Uterus (tissue), 4 donors: ENCODE measurements around the gene IFT57. TPM values are rescaled to one million over a fixed set of nuclear protein-coding genes. Genes with fewer than 3 reads are reported as not detected.

Experiments used
- DNase-seq, 2 donors: peaks; one replicate each; pipeline ENCODE4 v3.0.0-alpha.2; 2019 to 2020
- H3K27ac ChIP-seq, 2 donors: fragments of 200-600 bp; sonication (generic); 1 replicate in 1 of 2; 2 replicates in 1 of 2; pipeline ENCODE4 v1.5.1; 2016 to 2018
- H3K27me3 ChIP-seq, 2 donors: fragments of 200-600 bp; sonication (generic); one replicate each; pipeline ENCODE4 v1.5.1; 2018 to 2019; ENCODE audit warnings: control low read depth in 1 of 2
- H3K36me3 ChIP-seq, 2 donors: fragments of 200-600 bp; sonication (generic); one replicate each; pipeline ENCODE4 v1.5.1; 2019; ENCODE audit warnings: control low read depth in 1 of 2
- H3K4me1 ChIP-seq, 2 donors: fragments of 200-600 bp; sonication (generic); one replicate each; pipeline ENCODE4 v1.5.1; 2018 to 2019; ENCODE audit warnings: control low read depth in 1 of 2
- H3K4me3 ChIP-seq, 2 donors: fragments of 200-600 bp; sonication (generic); 1 replicate in 1 of 2; 2 replicates in 1 of 2; pipeline ENCODE4 v1.5.1; 2018 to 2019; ENCODE audit warnings: mild to moderate bottlenecking in 1 of 2
- H3K9me3 ChIP-seq, 2 donors: fragments of 200-600 bp; sonication (generic); one replicate each; pipeline ENCODE4 v1.5.1; 2019; ENCODE audit warnings: control low read depth in 1 of 2
- CTCF ChIP-seq, 4 experiments: fragments of 200-600 bp in 2 of 4; fragments of 450-650 bp in 2 of 4; sonication (generic) in 2 of 4; IDR thresholded peaks; one replicate each; pipeline ENCODE4 v1.5.1; 2016 to 2019; ENCODE audit warnings: antibody characterized with exemption in 4 of 4, mild to moderate bottlenecking in 2 of 4, moderate library complexity in 1 of 4
- POLR2A ChIP-seq, 2 donors: fragments of 450-650 bp; IDR thresholded peaks; one replicate each; pipeline ENCODE4 v1.6.1; 2016; ENCODE audit warnings: antibody characterized with exemption in 2 of 2, mild to moderate bottlenecking in 1 of 2, moderate library complexity in 1 of 2
- intact Hi-C: fragments of 100-400 bp; cut with DNase I; formaldehyde crosslinking; loops from one replicate; pipeline ENCODE4 v1.15.1; 2023; ENCODE audit warnings: low total_unique reads
- total RNA-seq, 4 donors: library from RNA; depleted of rRNA in 3 of 4; stranded (reverse); fragments of >200 nt in 3 of 4; gene quantifications; one replicate each; pipeline versions ENCODE4 v1.1.0 to v1.2.4, GENCODE V29; 2014 to 2023
- donor health status: DM: yes; HTN: yes; CAD: no.

Gene IFT57
- total RNA-seq, 4 donors from 2014 or later, result 40.0 to 60.9 (median 55.3) TPM

GRCh38 chr3:108183971-108184370, 38.3 kb downstream of the IFT57 start:
- Histone ChIP-seq H3K27me3 (no peaks in the 10 kb centered on the region), H3K36me3 (no peaks in the 10 kb centered on the region), H3K4me3 (no peak overlapping the region), H3K27ac (no peak overlapping the region), H3K9me3 (no peaks in the 10 kb centered on the region), H3K4me1 (no peaks in the 10 kb centered on the region)
- intact Hi-C loops, result no loop called here
- no peak for DNase-seq
- no peak for TF ChIP-seq POLR2A (IDR thresholded peaks at IDR 0.05)
- no peak for TF ChIP-seq CTCF (IDR thresholded peaks at IDR 0.05)

- no peaks in the 10 kb centered on the region for H3K36me3 ChIP-seq
- intact Hi-C loops, result no loop called here
- DNase-seq, result no peak
- TF ChIP-seq CTCF (IDR thresholded peaks at IDR 0.05) (no peak), POLR2A (IDR thresholded peaks at IDR 0.05) (no peak)
- H3K4me3 ChIP-seq, result no peak overlapping the region
- no peak overlapping the region for H3K27ac ChIP-seq
- H3K4me1 ChIP-seq, result peaks cover 0 to 4% of the 10 kb centered on the region in 2 donors
- no peaks in the 10 kb centered on the region for H3K27me3 ChIP-seq
- H3K9me3 ChIP-seq, result no peaks in the 10 kb centered on the region
These were observed 39.0 kb downstream of the IFT57 start for GRCh38 chr3:108183181-108183580.

- no peak for DNase-seq
- H3K9me3 ChIP-seq, result no peaks in the 10 kb centered on the region
- no peaks in the 10 kb centered on the region for H3K36me3 ChIP-seq
- no peaks in the 10 kb centered on the region for H3K27me3 ChIP-seq
- TF ChIP-seq POLR2A (IDR thresholded peaks at IDR 0.05), result no peak
- intact Hi-C loops, result no loop called here
- H3K27ac ChIP-seq, result no peak overlapping the region
- H3K4me3 ChIP-seq, result no peak overlapping the region
- peaks cover 0 to 4% of the 10 kb centered on the region in 2 donors for H3K4me1 ChIP-seq
These were observed 39.9 kb downstream of the IFT57 start for GRCh38 chr3:108182339-108182738.

- Histone ChIP-seq H3K27ac (peak overlapping the region in 1 of 2 donors; percentile 3), H3K4me3 (no peak overlapping the region), H3K9me3 (no peaks in the 10 kb centered on the region), H3K4me1 (peaks cover 0 to 4% of the 10 kb centered on the region in 2 donors), H3K36me3 (no peaks in the 10 kb centered on the region), H3K27me3 (no peaks in the 10 kb centered on the region)
- TF ChIP-seq POLR2A (IDR thresholded peaks at IDR 0.05) (no peak), CTCF (IDR thresholded peaks at IDR 0.05) (no peak)
- intact Hi-C loops, result no loop called here
- DNase-seq, result no peak
These were observed 41.1 kb downstream of the IFT57 start for GRCh38 chr3:108181172-108181571.

- H3K4me3 ChIP-seq, result no peak overlapping the region
- intact Hi-C loops, result no loop called here
- no peak overlapping the region for H3K27ac ChIP-seq
- H3K4me1 ChIP-seq, result peaks cover 0 to 4% of the 10 kb centered on the region in 2 donors
- H3K27me3 ChIP-seq, result no peaks in the 10 kb centered on the region
- no peak for DNase-seq
- H3K36me3 ChIP-seq, result no peaks in the 10 kb centered on the region
- TF ChIP-seq POLR2A (IDR thresholded peaks at IDR 0.05) (no peak), CTCF (IDR thresholded peaks at IDR 0.05) (no peak)
- H3K9me3 ChIP-seq, result no peaks in the 10 kb centered on the region
These were observed 42.0 kb downstream of the IFT57 start for GRCh38 chr3:108180194-108180593.

- Histone ChIP-seq H3K4me3 (no peak overlapping the region), H3K27ac (no peak overlapping the region), H3K4me1 (peaks cover 0 to 4% of the 10 kb centered on the region in 2 donors), H3K27me3 (no peaks in the 10 kb centered on the region), H3K9me3 (no peaks in the 10 kb centered on the region), H3K36me3 (no peaks in the 10 kb centered on the region)
- intact Hi-C loops, result no loop called here
- no peak for DNase-seq
- TF ChIP-seq CTCF (IDR thresholded peaks at IDR 0.05) (no peak), POLR2A (IDR thresholded peaks at IDR 0.05) (no peak)
These were observed 43.5 kb downstream of the IFT57 start for GRCh38 chr3:108178676-108179075.
